NCI-H69 (cell line): ENCODE data around the gene OR2Y1.
"Not testable (repeated sequence)": the region's sequence is repeated elsewhere in the genome, so short reads cannot be mapped to it uniquely, and the experiment has no call there.

Experiments used
- DNase-seq: peaks from one replicate; lab custom pipeline; 2025; lab: John Stamatoyannopoulos, UW

The OR2Y1 gene, protein sequence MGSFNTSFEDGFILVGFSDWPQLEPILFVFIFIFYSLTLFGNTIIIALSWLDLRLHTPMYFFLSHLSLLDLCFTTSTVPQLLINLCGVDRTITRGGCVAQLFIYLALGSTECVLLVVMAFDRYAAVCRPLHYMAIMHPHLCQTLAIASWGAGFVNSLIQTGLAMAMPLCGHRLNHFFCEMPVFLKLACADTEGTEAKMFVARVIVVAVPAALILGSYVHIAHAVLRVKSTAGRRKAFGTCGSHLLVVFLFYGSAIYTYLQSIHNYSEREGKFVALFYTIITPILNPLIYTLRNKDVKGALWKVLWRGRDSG

GRCh38 chr5:180739958-180740357 is at the start of gene OR2Y1:
TSS of gene OR2Y1 (minus strand) at chr5:180740058. CDS start at chr5:180740058, 0 bp downstream.
- no peak for DNase-seq

DNA sequence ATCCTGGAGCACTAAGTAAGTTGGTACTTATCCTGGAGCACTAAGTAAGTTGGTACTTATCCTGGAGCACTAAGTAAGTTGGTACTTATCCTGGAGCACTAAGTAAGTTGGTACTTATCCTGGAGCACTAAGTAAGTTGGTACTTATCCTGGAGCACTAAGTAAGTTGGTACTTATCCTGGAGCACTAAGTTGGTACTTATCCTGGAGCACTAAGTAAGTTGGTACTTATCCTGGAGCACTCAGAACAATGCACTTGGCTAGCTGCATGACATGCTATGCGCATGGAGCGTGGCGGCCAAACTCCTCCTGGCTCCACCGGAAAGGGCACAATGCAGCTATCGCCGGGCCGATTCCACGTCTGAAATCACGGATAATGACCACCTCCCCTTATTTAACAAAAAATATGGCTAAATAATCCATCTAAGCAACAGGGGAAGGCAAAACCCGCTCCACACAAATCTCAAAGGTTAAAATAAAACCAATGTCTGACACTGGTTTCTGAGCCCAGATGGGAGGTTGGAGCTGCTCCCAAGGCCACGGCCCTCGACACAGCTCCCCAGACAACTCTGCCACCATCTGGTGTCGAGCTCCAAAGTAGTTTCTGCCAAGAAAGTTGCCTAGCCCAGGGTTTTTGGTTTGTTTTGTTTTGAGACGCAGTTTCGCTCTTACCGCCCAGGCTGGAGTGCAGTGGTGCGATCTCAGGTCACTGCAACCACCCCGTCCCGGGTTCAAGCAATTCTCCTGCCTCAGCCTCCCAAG is 49.0 kb upstream of the OR2Y1 start:
- not testable (repeated sequence) for DNase-seq

GRCh38 chr5:180787711-180788431 is 48.0 kb upstream of the OR2Y1 start:
- DNase-seq: no peak

DNA sequence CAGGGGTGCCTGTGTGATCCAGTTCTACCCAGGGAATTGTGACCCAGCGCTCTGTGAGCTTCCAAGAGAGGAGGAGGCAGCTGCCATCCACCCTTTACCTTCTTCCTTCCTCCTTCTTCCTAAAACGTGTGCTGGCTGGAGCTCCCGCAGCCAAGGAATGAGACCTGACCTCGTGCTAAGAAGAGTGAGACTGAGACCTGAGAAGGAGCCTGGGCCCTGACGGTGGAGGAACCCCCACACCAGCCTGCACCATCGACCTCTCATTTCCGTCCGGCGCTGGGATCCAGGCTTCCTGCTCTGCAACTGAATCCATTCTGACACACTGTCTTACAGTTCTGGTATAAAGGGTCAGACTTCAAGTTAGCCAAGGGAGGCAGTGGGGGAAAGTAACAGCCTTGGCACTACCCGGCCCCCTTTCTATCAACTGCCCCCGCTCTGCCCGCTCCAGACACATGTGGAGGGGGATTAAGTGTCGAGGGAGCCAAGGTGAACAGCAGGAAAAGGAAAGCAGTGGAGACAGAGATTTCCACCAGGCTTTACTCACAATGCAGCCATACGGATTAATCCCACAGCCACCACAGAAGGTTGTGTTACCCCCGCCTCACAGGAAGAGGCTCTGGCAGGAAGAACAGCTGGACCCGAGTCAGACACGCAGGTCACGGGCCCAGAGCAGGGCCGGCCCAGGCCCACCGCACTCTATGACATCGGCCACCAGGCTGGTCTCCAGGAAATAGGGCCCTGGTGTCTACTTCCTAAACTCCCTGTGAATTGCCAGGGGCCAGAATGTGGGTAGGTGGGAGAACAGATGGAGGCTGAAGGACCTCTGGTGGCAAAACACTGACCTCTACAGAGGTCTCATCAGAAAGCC is 46.9 kb upstream of the OR2Y1 start:
- DNase-seq: no peak

DNA sequence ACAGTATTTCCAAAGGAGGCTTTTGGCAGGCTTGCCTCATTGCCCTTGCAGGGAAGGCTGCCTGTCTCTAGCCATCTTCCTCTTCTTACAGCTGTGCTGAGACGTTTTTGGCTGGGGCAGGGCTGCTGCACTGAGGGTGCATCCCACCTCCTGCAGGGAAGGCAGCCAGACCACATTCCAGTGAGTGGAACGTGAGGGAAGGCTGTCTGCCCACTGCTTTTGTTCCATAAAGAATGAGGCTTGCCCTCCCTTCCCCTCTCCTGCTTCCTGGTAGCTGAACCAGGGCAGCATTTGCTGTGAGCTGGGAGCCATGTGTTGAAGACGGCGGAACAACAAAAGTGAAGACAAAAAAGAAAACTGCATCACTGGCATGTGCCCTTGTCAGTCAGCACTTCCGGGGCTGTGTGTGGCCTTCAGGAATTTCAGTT is 46.0 kb upstream of the OR2Y1 start:
- DNase-seq: no peak

DNA sequence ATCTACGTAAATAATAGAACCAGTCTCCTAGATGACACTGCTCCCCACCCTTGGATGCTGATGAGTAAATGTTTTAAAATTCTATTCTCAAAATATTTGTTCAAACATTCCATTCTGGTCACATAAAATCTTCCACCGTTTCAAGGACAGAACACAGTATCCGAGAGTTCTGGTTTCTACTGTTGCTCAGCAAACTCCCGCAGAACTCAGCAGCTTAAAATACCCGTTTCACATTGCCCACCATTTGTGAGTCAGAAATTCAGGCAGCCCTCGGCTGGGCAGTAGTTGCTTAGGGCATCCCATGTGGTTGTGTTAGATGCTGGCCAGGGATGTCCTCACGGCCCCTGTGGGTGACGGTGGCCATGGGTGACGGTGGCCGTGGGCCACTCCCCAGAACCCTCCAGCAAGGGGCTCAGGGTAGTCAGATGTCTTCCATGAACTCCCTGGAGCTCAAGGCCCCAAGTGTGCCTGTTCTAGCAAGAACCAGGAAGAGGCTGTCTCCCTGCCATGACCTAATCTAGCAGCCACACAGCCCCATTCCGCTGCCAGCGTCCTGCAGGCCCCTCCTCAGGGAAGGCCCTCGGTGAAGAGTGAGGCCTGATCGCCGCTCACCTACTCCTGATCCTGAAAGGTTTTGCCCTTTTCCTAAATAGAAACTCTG is 45.4 kb upstream of the OR2Y1 start:
- no peak for DNase-seq

GRCh38 chr5:180784497-180785097 is 44.7 kb upstream of the OR2Y1 start:
- DNase-seq: peak; percentile 66

- DNase-seq: no peak
Observed at GRCh38 chr5:180783340-180784052, 43.6 kb upstream of the OR2Y1 start.

GRCh38 chr5:180782748-180783147 is 42.9 kb upstream of the OR2Y1 start:
- no peak for DNase-seq

DNA sequence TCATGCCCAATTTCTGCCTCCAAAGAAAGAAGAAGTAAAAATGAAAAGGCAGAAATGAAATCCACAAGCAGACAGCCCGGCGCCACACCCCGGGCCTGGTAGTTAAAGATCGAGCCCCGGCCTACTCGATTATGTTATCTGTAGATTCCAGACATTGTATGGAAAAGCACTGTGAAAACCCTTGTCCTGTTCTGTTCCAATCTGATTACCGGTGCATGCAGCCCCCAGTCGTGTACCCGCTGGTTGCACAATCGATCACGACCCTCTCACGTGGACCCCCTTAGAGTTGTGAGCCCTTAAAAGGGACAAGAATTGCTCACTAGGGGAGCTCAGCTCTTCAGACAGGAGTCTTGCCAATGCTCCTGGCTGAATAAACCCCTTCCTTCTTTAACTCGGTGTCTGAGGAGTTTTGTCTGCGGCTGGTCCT is 42.1 kb upstream of the OR2Y1 start:
- DNase-seq: not testable (repeated sequence)

DNA sequence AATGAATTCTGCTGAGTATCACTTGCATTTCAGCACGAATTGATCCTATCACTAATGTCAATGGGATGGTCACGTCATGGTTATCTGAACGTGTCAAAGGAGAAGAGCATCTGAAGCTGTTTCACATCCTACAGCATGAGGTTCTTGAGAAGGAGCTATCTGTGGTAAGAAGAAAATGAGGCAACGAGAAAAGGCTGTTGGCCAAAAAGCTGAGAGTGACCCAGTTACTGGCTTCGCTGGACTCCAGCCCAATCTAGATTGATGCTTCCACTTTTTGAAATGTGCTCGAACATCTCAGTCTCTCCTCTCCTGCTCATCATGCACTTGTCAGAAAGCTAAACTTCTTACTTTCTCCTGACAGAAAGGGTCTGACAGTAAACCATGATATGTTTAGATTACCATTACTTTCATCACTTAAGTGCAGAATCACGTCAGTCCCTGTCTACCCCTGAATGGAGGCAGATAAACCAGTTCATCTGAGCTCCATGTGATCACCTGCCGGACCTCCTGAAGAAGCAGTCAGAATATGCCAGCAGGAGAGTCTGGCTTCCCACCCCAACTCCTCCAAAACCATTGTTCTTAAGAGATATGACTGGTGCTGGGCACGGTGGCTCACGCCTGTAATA is 40.2 kb upstream of the OR2Y1 start:
- no peak for DNase-seq

DNA sequence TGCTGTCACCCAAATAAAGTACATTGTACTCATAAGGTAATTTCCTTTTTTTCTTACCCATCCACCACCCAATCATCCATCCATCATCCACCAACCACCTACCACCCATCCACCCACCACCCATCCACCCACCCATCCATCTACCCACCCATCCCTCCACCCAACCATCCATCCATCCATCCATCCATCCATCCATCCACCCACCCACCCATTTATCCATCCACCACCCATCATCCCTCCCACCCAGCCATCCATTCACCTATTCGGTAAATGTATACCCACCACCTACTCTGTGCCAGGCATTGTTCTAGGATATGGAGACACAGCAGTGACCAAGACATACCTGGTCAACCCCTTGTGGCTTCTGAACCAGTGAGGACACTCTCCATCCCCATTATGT is 37.6 kb upstream of the OR2Y1 start:
- DNase-seq: no peak

- DNase-seq: no peak
Observed at GRCh38 chr5:180776376-180776775, 36.5 kb upstream of the OR2Y1 start.

DNA sequence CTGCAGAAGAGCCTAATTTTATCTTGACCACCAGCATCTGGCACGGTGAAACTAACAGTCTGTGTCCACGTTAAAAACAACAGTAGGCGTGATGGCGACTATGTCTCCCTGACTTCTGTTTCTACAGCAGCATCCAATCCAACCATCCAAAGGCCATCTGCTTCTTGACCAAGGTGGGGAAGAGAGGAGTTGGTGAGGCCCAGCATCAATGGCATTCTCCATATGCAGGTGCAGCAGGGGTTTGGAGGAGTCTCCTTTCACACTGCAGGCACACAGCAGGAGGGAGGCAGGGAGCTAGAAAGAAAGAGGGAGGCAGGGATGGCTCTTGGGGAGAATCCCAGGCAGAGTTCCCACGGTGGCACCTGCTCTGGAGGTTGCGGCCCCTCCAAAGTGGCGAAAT is 35.8 kb upstream of the OR2Y1 start:
- DNase-seq: no peak

DNA sequence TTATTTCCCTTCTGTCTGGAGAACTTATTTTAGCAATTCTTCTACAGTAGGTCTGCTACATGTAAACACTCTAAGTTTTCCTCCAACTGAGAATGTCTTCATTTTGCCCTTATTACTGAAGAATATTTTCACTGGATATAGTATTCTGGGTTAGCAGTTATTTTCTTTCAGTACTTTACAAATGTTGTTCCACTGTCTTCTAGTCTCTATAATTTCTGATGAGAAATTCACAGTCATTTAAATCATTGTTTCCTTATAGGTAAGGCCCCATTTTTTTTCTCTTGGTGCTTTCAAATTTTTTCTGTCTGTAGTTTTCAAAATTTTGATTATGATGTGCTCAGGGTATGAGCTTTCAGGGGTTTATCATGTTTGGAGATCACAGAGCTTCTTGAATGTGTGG is 32.0 kb upstream of the OR2Y1 start:
- DNase-seq: no peak

- DNase-seq: no peak
Observed at GRCh38 chr5:180769821-180770220, 30.0 kb upstream of the OR2Y1 start.

DNA sequence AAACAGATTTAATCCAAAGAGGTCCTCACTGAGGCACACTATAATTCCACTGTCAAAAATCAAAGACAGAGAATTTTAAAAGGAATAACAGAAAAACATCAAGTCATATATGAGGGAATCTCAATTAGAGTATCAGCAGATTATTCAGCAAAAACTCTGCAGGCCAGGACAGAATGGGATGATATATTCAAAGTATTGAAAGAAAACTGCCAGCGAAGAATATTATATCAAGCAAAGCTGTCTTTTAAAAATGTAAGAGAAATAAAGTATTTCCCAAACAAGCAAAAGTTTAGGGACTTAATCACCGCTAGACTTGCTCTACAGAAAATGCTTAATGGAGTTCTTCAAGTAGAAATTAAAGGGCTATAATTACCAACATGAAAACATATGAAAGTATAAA is 15.7 kb upstream of the OR2Y1 start:
- no peak for DNase-seq

- no peak for DNase-seq
Observed at GRCh38 chr5:180744253-180744652, 4.4 kb upstream of the OR2Y1 start.

DNA sequence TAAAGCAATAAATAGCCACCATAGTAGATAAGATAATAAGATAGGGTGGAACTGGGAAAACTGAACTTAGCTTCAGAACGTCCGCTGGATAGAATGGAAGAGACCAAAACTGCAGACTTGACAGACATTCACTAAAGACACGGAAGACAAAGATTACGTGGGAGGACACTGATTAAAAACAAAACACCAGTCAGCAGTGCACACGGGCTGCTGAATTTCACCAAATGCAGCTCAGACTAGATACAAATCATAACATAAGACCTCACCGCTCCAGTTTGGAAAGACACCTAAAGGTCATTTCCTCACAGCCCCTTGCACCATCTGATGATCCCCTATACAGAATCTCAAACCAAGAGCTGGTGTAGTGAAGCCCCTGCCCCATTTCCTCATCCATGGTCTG is 2.9 kb upstream of the OR2Y1 start:
- DNase-seq: no peak

GRCh38 chr5:180740953-180741352 is 1.1 kb upstream of the OR2Y1 start:
- not testable (repeated sequence) for DNase-seq
